ENCODE data around the gene NR2F1. TPM values are rescaled to one million over a fixed set of nuclear protein-coding genes. Genes with fewer than 3 reads are reported as not detected.

NR2F1 gene
- total and polyA plus RNA-seq, 2 donors (not counting 1 experiment from before 2014, with no cell fraction given): not detected

DNA sequence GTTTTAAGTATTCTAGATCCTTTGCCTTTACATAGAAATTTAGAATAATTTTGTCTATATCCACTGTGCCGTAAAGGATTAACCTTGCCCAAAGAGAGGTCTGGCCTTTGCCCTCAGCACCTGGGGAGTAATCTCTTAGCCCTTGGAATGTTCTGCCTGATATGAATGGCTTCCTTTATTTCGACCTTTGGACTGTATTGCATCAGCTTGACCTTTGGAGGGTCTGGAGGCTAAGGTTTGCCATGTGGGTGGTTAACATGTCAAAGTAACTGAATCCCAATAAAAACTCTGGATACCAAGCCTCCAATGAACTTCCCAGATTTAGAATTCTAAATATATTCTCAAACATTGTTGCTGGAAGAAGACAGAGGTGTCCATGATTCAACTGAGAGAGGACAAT lies 54.7 kb downstream of the NR2F1 start:
- no peaks in the 10 kb centered on the region for H3K4me1 ChIP-seq (ENCODE audit: control insufficient read depth in 2 of 2, insufficient read depth in 2 of 2, low read length in 2 of 2)
- Mint-ChIP-seq H3K4me3 (no peak overlapping the region), H3K27me3 (no peaks in the 10 kb centered on the region), H3K9me3 (ENCODE audit: insufficient read depth) (no peaks in the 10 kb centered on the region), H3K27ac (no peak overlapping the region), H3K4me1 (peaks cover 1% of the 10 kb centered on the region)
- no peak overlapping the region for H3K27ac ChIP-seq (ENCODE audit: low read length in 2 of 2)
- ATAC-seq (ENCODE audit: low read depth) (no peak), DNase-seq (no peak)
- H3K4me3 ChIP-seq (ENCODE audit: control extremely low read depth in 1 of 5, extremely low read depth in 1 of 5, insufficient read depth in 1 of 5, low read depth in 2 of 5, low read length in 4 of 5): no peak overlapping the region
- no peak for TF ChIP-seq EZH2 (IDR thresholded peaks at IDR 0.05; ENCODE audit: borderline replicate concordance, insufficient read depth, low read depth, low read length, poor library complexity, severe bottlenecking)
- TF ChIP-seq, protein P1, sequence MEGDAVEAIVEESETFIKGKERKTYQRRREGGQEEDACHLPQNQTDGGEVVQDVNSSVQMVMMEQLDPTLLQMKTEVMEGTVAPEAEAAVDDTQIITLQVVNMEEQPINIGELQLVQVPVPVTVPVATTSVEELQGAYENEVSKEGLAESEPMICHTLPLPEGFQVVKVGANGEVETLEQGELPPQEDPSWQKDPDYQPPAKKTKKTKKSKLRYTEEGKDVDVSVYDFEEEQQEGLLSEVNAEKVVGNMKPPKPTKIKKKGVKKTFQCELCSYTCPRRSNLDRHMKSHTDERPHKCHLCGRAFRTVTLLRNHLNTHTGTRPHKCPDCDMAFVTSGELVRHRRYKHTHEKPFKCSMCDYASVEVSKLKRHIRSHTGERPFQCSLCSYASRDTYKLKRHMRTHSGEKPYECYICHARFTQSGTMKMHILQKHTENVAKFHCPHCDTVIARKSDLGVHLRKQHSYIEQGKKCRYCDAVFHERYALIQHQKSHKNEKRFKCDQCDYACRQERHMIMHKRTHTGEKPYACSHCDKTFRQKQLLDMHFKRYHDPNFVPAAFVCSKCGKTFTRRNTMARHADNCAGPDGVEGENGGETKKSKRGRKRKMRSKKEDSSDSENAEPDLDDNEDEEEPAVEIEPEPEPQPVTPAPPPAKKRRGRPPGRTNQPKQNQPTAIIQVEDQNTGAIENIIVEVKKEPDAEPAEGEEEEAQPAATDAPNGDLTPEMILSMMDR (IDR thresholded peaks at IDR 0.05): no peak
- H3K9ac ChIP-seq (ENCODE audit: low read length): no peak overlapping the region
- ChIA-PET POLR2A (no interaction called here), CTCF (no interaction called here)
- no peaks in the 10 kb centered on the region for H3K79me2 ChIP-seq (ENCODE audit: control insufficient read depth, insufficient read depth, low read length)
- H2AFZ ChIP-seq (ENCODE audit: insufficient read depth, low read depth, low read length, poor library complexity, severe bottlenecking): no peak overlapping the region
- intact Hi-C loops (cut with micrococcal nuclease): no loop called here
- WGBS (ENCODE audit: insufficient coverage): no CpG with 5 or more reads among the region's 2 CpGs
- no peak overlapping the region for H3K4me2 ChIP-seq (replicated peaks; ENCODE audit: low read depth, low read length, poor library complexity, severe bottlenecking)
- H3K27me3 ChIP-seq (replicated peaks in 1 of 4; ENCODE audit: control extremely low read depth in 1 of 4, control insufficient read depth in 3 of 4, insufficient read depth in 4 of 4, low read length in 3 of 4): no peaks in the 10 kb centered on the region
- no peaks in the 10 kb centered on the region for H4K20me1 ChIP-seq (ENCODE audit: control insufficient read depth, insufficient read depth, low read length, poor library complexity, severe bottlenecking)
- peaks cover 0 to 1% of the 10 kb centered on the region in 2 experiments for H3K36me3 ChIP-seq (replicated peaks in 1 of 2; ENCODE audit: control extremely low read depth in 1 of 2, control insufficient read depth in 1 of 2, extremely low read depth in 1 of 2, insufficient read depth in 2 of 2, low read length in 1 of 2)
- no peaks in the 10 kb centered on the region for H3K9me3 ChIP-seq (ENCODE audit: control extremely low read depth in 1 of 3, control insufficient read depth in 2 of 3, insufficient read depth in 1 of 3, low read length in 2 of 3)

DNA sequence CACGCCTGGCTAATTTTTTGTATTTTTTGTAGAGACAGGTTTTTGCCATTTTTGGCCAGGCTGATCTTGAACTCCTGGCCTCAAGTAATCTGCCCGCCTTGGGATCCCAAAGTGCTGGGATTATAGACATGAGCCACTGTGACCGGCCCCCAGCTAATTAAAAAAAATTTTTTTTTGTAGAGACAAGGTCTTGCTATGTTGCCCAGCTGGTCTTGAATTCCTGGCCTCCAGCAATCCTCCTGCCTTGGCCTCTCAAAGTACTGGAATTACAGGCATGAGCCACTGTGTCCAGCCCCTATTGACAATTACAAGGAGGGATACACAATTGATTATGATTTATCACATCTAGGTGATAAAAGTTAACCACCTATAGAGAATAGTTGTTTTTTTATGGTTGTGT lies 59.5 kb downstream of the NR2F1 start:
- Mint-ChIP-seq H3K4me1 (no peaks in the 10 kb centered on the region), H3K27ac (no peak overlapping the region), H3K9me3 (ENCODE audit: insufficient read depth) (no peaks in the 10 kb centered on the region), H3K27me3 (no peaks in the 10 kb centered on the region), H3K4me3 (no peak overlapping the region)
- H3K9ac ChIP-seq (ENCODE audit: low read length): no peak overlapping the region
- H3K4me2 ChIP-seq (replicated peaks; ENCODE audit: low read depth, low read length, poor library complexity, severe bottlenecking): no peak overlapping the region
- DNase-seq: no peak
- H3K9me3 ChIP-seq (ENCODE audit: control extremely low read depth in 1 of 3, control insufficient read depth in 2 of 3, insufficient read depth in 1 of 3, low read length in 2 of 3): no peaks in the 10 kb centered on the region
- POLR2A ChIA-PET: no interaction called here
- no peak overlapping the region for H3K27ac ChIP-seq (ENCODE audit: low read length in 2 of 2)
- no peaks in the 10 kb centered on the region for H3K4me1 ChIP-seq (ENCODE audit: control insufficient read depth in 2 of 2, insufficient read depth in 2 of 2, low read length in 2 of 2)
- H2AFZ ChIP-seq (ENCODE audit: insufficient read depth, low read depth, low read length, poor library complexity, severe bottlenecking): no peak overlapping the region
- ATAC-seq (ENCODE audit: low read depth): no peak
- no peaks in the 10 kb centered on the region for H3K36me3 ChIP-seq (replicated peaks in 1 of 2; ENCODE audit: control extremely low read depth in 1 of 2, control insufficient read depth in 1 of 2, extremely low read depth in 1 of 2, insufficient read depth in 2 of 2, low read length in 1 of 2)
- intact Hi-C loops (cut with micrococcal nuclease): no loop called here
- H3K27me3 ChIP-seq (replicated peaks in 1 of 4; ENCODE audit: control extremely low read depth in 1 of 4, control insufficient read depth in 3 of 4, insufficient read depth in 4 of 4, low read length in 3 of 4): no peaks in the 10 kb centered on the region
- WGBS (ENCODE audit: insufficient coverage): 95% methylated on average over 3 of the region's 3 CpGs
- CTCF ChIA-PET: no interaction called here
- TF ChIP-seq, protein P1 (IDR thresholded peaks at IDR 0.05): no peak
- TF ChIP-seq EZH2 (IDR thresholded peaks at IDR 0.05; ENCODE audit: borderline replicate concordance, insufficient read depth, low read depth, low read length, poor library complexity, severe bottlenecking): no peak
- no peaks in the 10 kb centered on the region for H4K20me1 ChIP-seq (ENCODE audit: control insufficient read depth, insufficient read depth, low read length, poor library complexity, severe bottlenecking)
- no peaks in the 10 kb centered on the region for H3K79me2 ChIP-seq (ENCODE audit: control insufficient read depth, insufficient read depth, low read length)
- H3K4me3 ChIP-seq (ENCODE audit: control extremely low read depth in 1 of 5, extremely low read depth in 1 of 5, insufficient read depth in 1 of 5, low read depth in 2 of 5, low read length in 4 of 5): no peak overlapping the region

Other genes with a start within 250 kb of the NR2F1 start
- not detected in 2 replicates for gene NR2F1-AS1, start 2.0 kb upstream of the NR2F1 start, total RNA-seq
- not detected in 2 replicates for gene NR2F1-AS1, start 2.0 kb upstream of the NR2F1 start, polyA plus RNA-seq
- 4.6 and 6.4 TPM in 2 replicates for gene POU5F2, start 158.4 kb downstream of the NR2F1 start, total RNA-seq
- 0.06 and 0.12 TPM in 2 replicates for gene POU5F2, start 158.4 kb downstream of the NR2F1 start, polyA plus RNA-seq